ENCODE results near the gene ITSN1.

ITSN1 gene

DNA sequence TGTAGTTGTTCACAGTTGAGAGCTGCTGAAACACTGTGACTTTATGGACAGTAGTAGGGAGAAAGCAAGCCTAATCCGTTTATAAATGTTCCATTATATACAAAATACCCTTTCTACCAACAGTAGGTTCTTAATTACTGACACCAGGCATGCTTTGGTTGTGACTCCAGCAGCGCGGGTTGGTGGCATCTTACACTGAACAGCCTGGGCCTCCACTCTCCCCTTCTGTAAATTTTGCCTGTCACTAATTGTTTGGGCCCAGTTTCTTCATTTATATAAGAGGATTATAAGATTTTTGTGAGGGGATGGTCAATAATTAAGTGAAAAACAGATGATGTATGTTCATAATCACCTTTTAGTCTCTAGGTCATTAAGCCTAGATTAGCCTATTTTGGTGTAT lies 58.2 kb downstream of the ITSN1 start:
- TF ChIP-seq, protein P1, sequence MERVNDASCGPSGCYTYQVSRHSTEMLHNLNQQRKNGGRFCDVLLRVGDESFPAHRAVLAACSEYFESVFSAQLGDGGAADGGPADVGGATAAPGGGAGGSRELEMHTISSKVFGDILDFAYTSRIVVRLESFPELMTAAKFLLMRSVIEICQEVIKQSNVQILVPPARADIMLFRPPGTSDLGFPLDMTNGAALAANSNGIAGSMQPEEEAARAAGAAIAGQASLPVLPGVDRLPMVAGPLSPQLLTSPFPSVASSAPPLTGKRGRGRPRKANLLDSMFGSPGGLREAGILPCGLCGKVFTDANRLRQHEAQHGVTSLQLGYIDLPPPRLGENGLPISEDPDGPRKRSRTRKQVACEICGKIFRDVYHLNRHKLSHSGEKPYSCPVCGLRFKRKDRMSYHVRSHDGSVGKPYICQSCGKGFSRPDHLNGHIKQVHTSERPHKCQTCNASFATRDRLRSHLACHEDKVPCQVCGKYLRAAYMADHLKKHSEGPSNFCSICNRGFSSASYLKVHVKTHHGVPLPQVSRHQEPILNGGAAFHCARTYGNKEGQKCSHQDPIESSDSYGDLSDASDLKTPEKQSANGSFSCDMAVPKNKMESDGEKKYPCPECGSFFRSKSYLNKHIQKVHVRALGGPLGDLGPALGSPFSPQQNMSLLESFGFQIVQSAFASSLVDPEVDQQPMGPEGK (CRISPR knock-in tag; IDR thresholded peaks at IDR 0.05; ENCODE audit: borderline replicate concordance): no peak
- TF ChIP-seq ISL1 (CRISPR knock-in tag; IDR thresholded peaks at IDR 0.05): no peak
- TF ChIP-seq RARB (CRISPR knock-in tag; IDR thresholded peaks at IDR 0.05): no peak
- TF ChIP-seq PPARA (CRISPR knock-in tag; IDR thresholded peaks at IDR 0.05; ENCODE audit: borderline replicate concordance): no peak
- TF ChIP-seq ZFP30 (CRISPR knock-in tag; IDR thresholded peaks at IDR 0.05): no peak
- no peak for TF ChIP-seq SNAI2 (CRISPR knock-in tag; IDR thresholded peaks at IDR 0.05)
- TF ChIP-seq ZNF70 (CRISPR knock-in tag; IDR thresholded peaks at IDR 0.05): no peak
- no peak for TF ChIP-seq TSHZ2 (CRISPR knock-in tag; IDR thresholded peaks at IDR 0.05)
- TF ChIP-seq TOX (CRISPR knock-in tag; IDR thresholded peaks at IDR 0.05; ENCODE audit: borderline replicate concordance): no peak
- no peak for TF ChIP-seq ZNF8 (CRISPR knock-in tag; IDR thresholded peaks at IDR 0.05)
- no peak for TF ChIP-seq ZFP3 (CRISPR knock-in tag; IDR thresholded peaks at IDR 0.05)
- no peak for TF ChIP-seq TCF4 (CRISPR knock-in tag; IDR thresholded peaks at IDR 0.05; ENCODE audit: borderline replicate concordance)
- no peak for TF ChIP-seq BACH2 (CRISPR knock-in tag; IDR thresholded peaks at IDR 0.05; ENCODE audit: borderline replicate concordance)
- no peak for TF ChIP-seq CSDC2 (CRISPR knock-in tag; IDR thresholded peaks at IDR 0.05)
- no peak for TF ChIP-seq GLIS3 (CRISPR knock-in tag; IDR thresholded peaks at IDR 0.05)
- ATAC-seq: no peak

DNA sequence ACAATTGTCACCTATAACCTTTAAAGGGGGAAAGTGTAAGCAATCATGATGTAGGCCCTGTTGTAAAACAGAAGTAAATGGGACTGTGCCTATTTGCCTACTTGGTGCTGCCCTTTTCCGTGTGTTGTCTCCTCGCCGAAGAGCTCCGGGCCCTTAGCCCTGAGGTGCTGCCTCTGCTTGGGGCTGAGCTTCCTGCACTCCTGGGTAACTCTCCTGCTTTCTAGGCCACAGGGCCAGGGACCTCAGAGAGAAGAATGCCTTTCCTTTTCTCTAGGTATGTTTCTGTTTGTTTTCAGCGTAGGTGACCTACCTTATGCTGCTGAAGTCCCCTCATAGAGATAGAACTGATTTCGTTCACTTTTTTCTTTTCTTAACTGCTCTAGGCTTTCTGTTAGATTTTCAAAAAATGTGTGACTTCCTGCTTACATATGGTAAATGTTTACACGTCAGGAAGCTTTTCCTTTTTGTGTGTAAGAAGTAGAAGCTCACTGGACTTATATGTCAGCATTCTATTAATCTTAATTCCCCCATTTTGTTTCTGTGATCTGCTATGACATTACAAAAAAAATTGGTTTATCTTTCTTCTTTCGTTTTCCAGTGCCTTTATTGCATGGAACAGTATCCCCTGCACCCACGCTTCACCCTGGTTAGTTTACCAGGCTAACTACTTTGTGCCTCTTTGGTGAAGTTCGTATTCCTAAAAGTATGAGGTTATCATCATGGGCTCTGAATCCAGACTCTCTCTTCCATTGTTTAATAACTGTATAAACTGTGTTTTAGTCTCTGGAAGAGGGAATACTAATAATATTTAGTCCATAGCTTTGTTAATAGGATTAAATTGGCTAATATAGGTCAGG lies 61.7 kb downstream of the ITSN1 start:
- ATAC-seq: no peak
- TF ChIP-seq, protein P2, sequence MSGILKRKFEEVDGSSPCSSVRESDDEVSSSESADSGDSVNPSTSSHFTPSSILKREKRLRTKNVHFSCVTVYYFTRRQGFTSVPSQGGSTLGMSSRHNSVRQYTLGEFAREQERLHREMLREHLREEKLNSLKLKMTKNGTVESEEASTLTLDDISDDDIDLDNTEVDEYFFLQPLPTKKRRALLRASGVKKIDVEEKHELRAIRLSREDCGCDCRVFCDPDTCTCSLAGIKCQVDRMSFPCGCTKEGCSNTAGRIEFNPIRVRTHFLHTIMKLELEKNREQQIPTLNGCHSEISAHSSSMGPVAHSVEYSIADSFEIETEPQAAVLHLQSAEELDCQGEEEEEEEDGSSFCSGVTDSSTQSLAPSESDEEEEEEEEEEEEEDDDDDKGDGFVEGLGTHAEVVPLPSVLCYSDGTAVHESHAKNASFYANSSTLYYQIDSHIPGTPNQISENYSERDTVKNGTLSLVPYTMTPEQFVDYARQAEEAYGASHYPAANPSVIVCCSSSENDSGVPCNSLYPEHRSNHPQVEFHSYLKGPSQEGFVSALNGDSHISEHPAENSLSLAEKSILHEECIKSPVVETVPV (CRISPR knock-in tag; IDR thresholded peaks at IDR 0.05): no peak
- TF ChIP-seq ZFP30 (CRISPR knock-in tag; IDR thresholded peaks at IDR 0.05): no peak
- TF ChIP-seq, protein P1 (CRISPR knock-in tag; IDR thresholded peaks at IDR 0.05; ENCODE audit: borderline replicate concordance): no peak
- no peak for TF ChIP-seq SNAI2 (CRISPR knock-in tag; IDR thresholded peaks at IDR 0.05)
- no peak for TF ChIP-seq ESRRG (CRISPR knock-in tag; IDR thresholded peaks at IDR 0.05)
- TF ChIP-seq ARNTL (CRISPR knock-in tag; IDR thresholded peaks at IDR 0.05; ENCODE audit: borderline replicate concordance, low read depth): no peak
- TF ChIP-seq PPARA (CRISPR knock-in tag; IDR thresholded peaks at IDR 0.05; ENCODE audit: borderline replicate concordance): no peak

DNA sequence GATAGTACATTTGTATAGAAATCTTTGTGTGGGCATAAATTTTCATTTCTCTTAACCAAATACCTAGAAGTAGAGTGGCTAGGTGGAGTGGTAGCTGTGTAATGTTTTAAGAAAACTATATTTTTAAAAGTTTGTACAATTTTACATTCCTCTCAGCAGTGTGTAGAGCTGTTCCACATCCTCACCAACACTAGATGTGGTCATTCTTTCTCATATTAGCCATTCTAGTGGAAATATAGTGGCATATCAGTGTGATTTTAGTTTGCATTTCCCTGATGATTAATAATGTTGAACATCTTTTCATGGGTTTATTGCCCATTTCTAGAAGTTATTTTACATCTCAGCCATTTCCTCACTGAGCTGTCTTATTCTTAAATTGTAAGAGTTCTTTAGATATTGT lies 65.5 kb downstream of the ITSN1 start:
- ATAC-seq: no peak
- TF ChIP-seq CSDC2 (CRISPR knock-in tag; IDR thresholded peaks at IDR 0.05) (no peak), ESRRG (CRISPR knock-in tag; IDR thresholded peaks at IDR 0.05) (no peak)
- TF ChIP-seq, protein P2 (CRISPR knock-in tag; IDR thresholded peaks at IDR 0.05): no peak
